Effector memory CD4-positive, alpha-beta T cell (primary cell): ENCODE results near the gene JOSD2.

Experiments
- DNase-seq, 3 donors: peaks; one replicate each; pipeline ENCODE4 v3.0.0-alpha.2; 2020
- H3K27ac ChIP-seq: 2 replicates; pipeline ENCODE4 v1.7.0; 2013; ENCODE audit warnings: mild to moderate bottlenecking, low read length, moderate library complexity; ENCODE audit not compliant: insufficient read depth, poor library complexity, severe bottlenecking
- H3K27me3 ChIP-seq: replicated peaks from 2 replicates; pipeline ENCODE4 v1.7.0; 2013; ENCODE audit warnings: mild to moderate bottlenecking, low read length; ENCODE audit not compliant: insufficient read depth, control insufficient read depth, poor library complexity, severe bottlenecking
- H3K36me3 ChIP-seq: 2 replicates; pipeline ENCODE4 v1.7.0; 2013; ENCODE audit warnings: mild to moderate bottlenecking, low read length, moderate library complexity; ENCODE audit not compliant: control insufficient read depth, insufficient read depth
- H3K4me1 ChIP-seq: 2 replicates; pipeline ENCODE4 v1.7.0; 2013; ENCODE audit warnings: low read length, mild to moderate bottlenecking; ENCODE audit not compliant: control insufficient read depth, insufficient read depth, poor library complexity, severe bottlenecking
- H3K4me3 ChIP-seq: 2 replicates; pipeline ENCODE4 v1.7.0; 2013; ENCODE audit warnings: low read length, low read depth, mild to moderate bottlenecking; ENCODE audit not compliant: insufficient read depth, poor library complexity, severe bottlenecking
- H3K9me3 ChIP-seq: 2 replicates; pipeline ENCODE4 v1.7.0; 2013; ENCODE audit warnings: mild to moderate bottlenecking, low read length, moderate library complexity; ENCODE audit not compliant: control insufficient read depth

JOSD2 gene

DNA sequence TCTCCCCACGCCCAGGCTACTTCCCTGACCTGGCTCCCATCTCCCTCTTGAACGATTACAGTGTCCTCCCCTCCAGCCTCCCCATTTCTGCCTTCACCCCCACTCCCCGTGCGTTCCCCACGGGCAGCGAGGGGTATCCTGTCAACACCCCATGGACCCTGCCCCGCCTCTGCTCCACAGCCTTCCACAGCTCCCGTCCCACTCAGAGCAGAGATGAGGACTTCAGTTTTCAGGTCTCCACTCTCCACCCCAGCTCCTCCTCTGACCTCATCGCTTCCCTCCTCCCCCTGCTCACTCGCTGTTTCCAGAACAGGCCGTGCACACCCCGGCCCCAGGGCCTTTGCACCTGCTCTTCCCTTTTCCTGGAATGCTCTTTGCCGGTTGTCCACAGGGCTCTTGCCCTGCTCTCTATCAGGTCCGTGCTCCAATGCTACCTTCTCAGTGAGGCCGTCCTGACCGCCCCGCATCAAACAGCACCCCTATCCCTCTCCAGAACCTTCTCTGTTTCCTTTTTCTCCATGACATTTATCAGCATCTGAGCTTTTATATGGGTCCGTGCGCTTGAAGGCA lies 42.2 kb upstream of the JOSD2 start:
- Histone ChIP-seq H3K36me3 (no peaks in the 10 kb centered on the region), H3K9me3 (no peaks in the 10 kb centered on the region), H3K4me1 (peaks cover 11% of the 10 kb centered on the region), H3K27ac (no peak overlapping the region), H3K27me3 (peaks cover 28% of the 10 kb centered on the region), H3K4me3 (no peak overlapping the region)
- no peak for DNase-seq

DNA sequence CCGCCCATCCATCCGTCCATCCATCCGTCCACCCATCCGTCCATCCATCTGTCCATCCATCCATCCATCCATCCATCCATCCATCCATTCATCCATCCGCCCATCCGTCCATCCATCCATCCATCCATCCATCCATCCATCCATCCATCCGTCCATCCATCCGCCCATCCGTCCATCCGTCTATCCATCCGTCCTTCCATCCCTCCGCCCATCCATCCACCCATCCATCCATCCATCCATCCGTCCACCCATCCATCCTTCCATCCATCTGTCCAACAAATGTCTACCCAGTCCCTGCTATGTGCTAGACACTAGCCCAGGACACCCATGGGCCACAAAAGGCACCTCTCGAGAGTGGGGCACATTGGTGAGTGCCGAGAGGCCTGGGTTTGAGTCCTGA lies 41.5 kb upstream of the JOSD2 start:
- Histone ChIP-seq H3K27me3 (peaks cover 26% of the 10 kb centered on the region), H3K27ac (no peak overlapping the region), H3K4me1 (peaks cover 11% of the 10 kb centered on the region), H3K4me3 (no peak overlapping the region), H3K36me3 (no peaks in the 10 kb centered on the region), H3K9me3 (no peaks in the 10 kb centered on the region)
- no peak for DNase-seq

DNA sequence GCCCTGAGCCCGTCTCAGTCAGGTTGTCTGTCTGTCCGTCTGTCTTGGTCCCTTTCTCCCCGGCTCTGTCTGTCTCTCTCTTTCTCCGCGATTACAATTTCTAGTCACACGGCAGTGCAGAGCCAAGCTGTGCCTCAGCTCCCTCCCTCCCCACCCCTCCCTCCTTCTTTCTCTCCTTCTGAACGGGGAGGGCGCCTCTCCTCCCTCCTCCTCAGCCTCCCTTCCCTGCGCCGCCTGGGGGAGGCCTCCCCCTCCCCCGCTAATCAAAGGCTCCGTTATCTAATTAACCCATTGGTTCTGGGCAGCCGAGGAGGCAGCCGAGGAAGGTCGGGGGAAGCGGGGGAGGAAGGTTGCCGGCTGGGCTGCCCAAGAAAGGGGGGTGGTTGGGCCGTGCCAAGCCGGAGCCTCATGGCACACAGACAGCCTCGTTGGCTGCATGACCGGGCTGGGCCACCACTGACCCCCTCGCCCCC lies 40.8 kb upstream of the JOSD2 start:
- DNase-seq: no peak
- Histone ChIP-seq H3K27ac (no peak overlapping the region), H3K4me1 (peaks cover 9% of the 10 kb centered on the region), H3K27me3 (peaks cover 18% of the 10 kb centered on the region), H3K4me3 (no peak overlapping the region), H3K9me3 (no peaks in the 10 kb centered on the region), H3K36me3 (no peaks in the 10 kb centered on the region)

DNA sequence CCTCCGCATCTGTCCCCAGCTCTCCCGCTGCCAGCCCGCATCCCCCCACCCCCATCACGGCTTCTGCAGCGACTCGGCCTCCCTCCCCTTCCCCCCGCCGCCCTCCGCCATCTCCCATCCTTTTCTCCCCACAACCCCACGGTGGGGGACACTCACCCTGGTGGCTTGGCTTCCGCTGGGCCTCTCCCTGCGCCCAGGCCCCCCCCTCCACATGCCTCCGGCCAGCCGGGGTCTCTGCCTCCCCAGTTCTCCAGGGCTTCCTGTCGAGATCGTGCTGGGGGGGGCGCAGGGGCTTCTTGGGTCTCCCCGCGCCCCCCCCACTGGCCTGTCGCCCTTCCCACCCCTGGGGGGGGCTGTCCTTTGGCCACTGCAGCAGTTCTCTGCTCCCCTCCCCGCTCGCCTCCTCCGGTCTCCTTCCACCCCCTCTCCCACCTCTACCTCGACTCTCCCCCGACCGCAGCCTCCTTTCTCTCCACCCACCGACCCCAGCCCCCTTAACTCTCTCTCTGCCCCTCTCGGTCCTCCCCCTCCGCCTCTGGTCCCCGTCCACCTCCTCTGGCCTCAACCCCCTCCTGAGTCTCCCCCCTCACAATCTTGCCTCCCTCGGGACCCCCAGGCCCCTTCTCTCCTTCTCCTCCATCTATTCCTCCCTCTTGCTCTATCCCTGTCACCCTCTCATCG lies 40.2 kb upstream of the JOSD2 start:
- peaks cover 13% of the 10 kb centered on the region for H3K27me3 ChIP-seq
- DNase-seq: no peak

DNA sequence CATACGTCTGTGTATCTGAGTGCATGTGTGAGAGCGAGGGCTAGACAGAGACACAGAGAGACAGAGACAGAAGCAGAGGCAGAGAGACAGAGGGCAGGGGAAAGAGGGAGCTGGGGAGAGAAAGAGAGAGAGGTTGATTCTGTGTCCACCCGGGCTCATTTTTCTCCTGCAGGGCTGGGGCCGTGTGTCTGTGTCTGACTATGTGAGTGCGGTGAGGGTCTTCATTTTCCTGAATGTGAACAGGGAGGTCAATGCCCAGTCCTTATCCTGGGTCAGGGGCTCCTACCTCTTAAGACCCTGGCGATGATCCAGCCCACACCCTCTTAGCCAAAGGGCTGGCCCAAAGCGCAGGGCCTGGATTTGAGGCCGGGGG lies 39.6 kb upstream of the JOSD2 start:
- Histone ChIP-seq H3K4me3 (no peak overlapping the region), H3K27me3 (peaks cover 8% of the 10 kb centered on the region), H3K4me1 (no peaks in the 10 kb centered on the region), H3K27ac (no peak overlapping the region), H3K9me3 (no peaks in the 10 kb centered on the region), H3K36me3 (no peaks in the 10 kb centered on the region)
- no peak for DNase-seq

More for the DNA sequence above, 40.2 kb upstream of the JOSD2 start:
- no peak overlapping the region for H3K4me3 ChIP-seq
- no peaks in the 10 kb centered on the region for H3K36me3 ChIP-seq
- no peaks in the 10 kb centered on the region for H3K9me3 ChIP-seq
- no peak overlapping the region for H3K27ac ChIP-seq
- H3K4me1 ChIP-seq: peaks cover 3% of the 10 kb centered on the region

DNA sequence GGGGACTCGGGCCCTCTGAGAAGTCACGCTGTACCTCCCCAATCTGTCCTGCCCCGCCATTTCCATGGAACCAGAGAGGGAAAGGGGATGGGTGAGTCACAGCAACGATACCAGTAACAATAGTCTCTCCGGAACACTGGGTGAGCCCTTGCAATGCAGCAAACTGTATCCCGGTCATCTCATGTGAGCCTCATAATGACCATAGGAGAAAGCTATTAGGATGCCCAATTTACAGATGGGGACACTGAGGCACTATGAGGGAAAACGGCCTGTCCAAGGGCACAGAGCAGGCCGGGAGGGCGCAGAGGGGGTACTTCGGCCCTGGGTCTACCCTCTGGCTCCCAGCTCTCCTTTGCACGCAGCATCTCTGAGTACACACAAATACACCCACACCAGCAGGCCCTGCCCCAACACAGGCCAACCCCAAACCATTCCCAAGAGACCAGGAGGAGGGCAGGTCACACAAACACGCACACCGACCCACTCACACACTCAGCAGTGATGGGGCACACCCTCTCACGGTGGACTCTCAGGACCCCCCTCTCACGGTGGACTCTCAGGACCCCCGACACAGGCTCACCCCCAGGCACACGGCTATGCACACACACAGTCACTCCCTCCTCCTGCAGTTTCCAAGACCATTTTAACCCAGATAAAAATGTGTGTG lies 39.1 kb upstream of the JOSD2 start:
- no peaks in the 10 kb centered on the region for H3K9me3 ChIP-seq
- no peak overlapping the region for H3K4me3 ChIP-seq
- no peak overlapping the region for H3K27ac ChIP-seq
- peaks cover 8% of the 10 kb centered on the region for H3K27me3 ChIP-seq
- H3K4me1 ChIP-seq: no peaks in the 10 kb centered on the region
- H3K36me3 ChIP-seq: no peaks in the 10 kb centered on the region
- no peak for DNase-seq

DNA sequence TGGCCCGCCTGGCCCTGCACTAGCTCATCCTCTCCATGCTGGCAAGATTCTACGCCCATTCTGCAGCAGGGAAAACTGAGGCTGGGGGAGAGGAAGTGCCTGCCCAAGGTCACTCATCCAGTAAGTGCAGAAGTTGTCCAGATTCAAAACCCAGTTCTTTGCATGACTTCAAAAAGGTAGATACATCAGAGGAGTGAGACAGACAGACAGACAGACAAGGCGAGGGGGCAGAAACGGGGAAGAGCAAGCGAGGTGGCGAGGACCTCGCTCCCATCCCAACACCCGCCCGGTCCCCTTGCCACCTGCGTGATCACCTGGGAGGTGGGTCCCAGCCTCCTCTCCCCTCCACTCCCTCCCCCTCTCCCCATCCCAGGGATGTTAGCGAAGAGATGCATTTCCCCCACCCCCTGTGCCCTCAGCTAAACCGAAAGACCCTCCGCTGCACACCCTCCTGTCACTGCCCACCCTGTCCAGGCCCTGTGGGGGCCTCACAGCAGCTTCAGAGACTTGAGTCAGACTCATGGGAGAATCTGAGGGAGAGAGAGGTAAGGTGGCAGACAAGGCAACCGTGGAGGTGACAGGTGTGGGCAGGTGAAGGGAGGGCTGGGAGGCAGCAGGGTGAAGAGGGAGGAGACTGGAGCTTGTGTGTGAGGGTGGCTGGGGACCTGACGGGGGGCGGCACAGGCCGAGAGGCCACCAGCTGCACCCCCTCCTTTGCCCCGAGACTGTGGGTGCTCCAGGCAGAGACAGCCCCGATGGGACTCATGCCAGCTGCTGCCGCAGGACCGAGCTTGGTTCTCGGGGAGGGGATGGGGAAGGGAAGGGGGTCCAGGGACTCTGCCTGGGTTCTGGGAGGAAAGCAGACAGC lies 38.3 kb upstream of the JOSD2 start:
- Histone ChIP-seq H3K4me3 (no peak overlapping the region), H3K27ac (no peak overlapping the region), H3K9me3 (no peaks in the 10 kb centered on the region), H3K27me3 (peaks cover 8% of the 10 kb centered on the region), H3K4me1 (no peaks in the 10 kb centered on the region), H3K36me3 (no peaks in the 10 kb centered on the region)
- no peak for DNase-seq

DNA sequence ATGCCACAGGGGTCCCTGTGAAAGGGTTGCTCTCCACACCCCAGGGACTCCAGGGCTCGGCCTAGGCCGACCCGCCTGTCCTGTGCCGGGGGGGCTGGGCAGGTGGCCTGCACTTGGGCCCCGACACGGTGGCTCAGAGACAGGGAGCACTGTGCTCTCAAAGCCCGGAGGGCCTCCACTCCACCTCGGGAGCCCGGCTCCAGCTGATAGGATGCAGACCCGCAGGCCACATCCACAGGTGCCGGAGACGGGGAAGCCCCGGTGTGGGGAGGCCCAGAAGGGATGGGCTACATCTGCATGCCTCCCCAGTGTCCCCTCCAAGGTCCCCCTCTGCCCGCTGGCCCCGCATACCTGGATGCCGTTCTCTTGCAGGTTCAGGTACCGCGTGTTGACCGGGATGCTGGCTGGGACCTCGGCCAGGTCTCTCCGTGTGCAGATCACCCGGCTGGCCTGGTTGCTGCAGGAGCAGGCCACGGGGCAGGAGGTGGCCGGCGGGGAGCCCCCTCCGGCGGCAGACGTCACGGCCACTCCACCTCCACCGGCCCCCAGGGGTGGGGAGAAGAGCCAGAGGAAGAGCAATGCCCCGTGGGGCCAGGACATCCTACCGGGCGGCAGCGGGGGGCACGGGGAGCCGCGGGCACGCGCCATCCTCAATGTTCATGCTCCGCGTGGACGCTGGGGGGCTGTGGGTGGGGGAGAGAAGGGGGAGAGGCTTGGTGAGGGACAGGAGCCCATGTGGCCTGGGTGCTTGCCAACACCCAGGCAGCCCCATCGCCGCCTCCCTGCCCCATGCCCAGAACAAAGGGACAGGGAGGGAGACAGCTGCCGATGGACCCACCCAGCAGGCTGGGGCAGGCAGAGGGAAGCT lies 37.4 kb upstream of the JOSD2 start:
- no peak for DNase-seq
- no peak overlapping the region for H3K27ac ChIP-seq
- peaks cover 8% of the 10 kb centered on the region for H3K27me3 ChIP-seq
- H3K4me3 ChIP-seq: no peak overlapping the region
- H3K4me1 ChIP-seq: no peaks in the 10 kb centered on the region
- no peaks in the 10 kb centered on the region for H3K9me3 ChIP-seq
- no peaks in the 10 kb centered on the region for H3K36me3 ChIP-seq

DNA sequence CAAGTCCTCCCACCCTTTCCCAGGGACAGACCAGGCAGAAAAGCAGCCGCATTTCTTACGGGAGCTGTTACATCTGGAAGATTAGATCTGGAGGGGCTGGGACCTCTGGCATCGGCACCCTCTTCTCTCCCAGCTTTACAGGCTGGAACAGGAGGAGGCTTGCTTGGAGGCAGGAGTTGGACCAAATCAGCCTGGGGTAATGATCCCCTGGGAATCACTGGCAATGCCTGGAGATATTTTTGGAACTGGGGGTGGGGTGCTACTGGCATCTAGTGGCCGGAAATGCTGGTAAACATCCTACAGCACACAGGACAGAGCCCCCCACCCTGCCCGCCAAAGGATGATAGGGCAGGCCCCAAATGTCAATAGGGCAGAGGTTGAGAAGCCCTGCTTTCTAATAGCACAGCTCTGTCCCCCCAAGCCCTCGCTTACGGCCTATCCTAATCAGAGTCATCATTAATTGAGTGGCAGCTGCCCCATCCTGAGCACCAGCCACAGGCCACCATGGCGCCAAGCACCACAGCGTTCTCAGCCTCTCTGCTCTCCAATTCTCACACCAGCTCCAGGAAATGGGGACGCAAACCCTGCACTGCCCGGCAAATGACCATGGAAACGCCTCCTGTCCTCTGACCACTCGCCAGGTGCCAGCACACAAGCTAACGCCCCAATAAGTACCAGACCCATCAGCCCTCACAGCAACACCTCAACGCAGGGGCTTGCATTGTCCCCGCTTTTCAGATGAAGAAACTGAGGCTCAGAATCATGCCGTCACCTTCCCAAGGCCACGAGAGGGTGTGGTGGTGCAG lies 36.6 kb upstream of the JOSD2 start:
- no peak for DNase-seq
- Histone ChIP-seq H3K27me3 (peaks cover 8% of the 10 kb centered on the region), H3K4me1 (no peaks in the 10 kb centered on the region), H3K36me3 (no peaks in the 10 kb centered on the region), H3K27ac (no peak overlapping the region), H3K4me3 (no peak overlapping the region), H3K9me3 (no peaks in the 10 kb centered on the region)
